ENCODE measurements around the gene LPCAT2. TPM values are rescaled to one million over a fixed set of nuclear protein-coding genes. Genes with fewer than 3 reads are reported as not detected.

Gene LPCAT2
- total and polyA plus RNA-seq, 2 donors (not counting 1 experiment from before 2014, with no cell fraction given) = 0.15 to 0.59 TPM

- intact Hi-C loops (cut with micrococcal nuclease) = no loop called here
- Histone ChIP-seq H3K27ac (ENCODE audit: low read length in 2 of 2) (no peak overlapping the region), H3K4me1 (ENCODE audit: control insufficient read depth in 2 of 2, insufficient read depth in 2 of 2, low read length in 2 of 2) (no peaks in the 10 kb centered on the region), H3K79me2 (ENCODE audit: control insufficient read depth, insufficient read depth, low read length) (no peaks in the 10 kb centered on the region), H3K4me3 (ENCODE audit: control extremely low read depth in 1 of 5, extremely low read depth in 1 of 5, insufficient read depth in 1 of 5, low read depth in 2 of 5, low read length in 4 of 5) (no peak overlapping the region), H3K27me3 (replicated peaks in 1 of 4; ENCODE audit: control extremely low read depth in 1 of 4, control insufficient read depth in 3 of 4, insufficient read depth in 4 of 4, low read length in 3 of 4) (no peaks in the 10 kb centered on the region), H3K9ac (ENCODE audit: low read length) (no peak overlapping the region), H3K36me3 (replicated peaks in 1 of 2; ENCODE audit: control extremely low read depth in 1 of 2, control insufficient read depth in 1 of 2, extremely low read depth in 1 of 2, insufficient read depth in 2 of 2, low read length in 1 of 2) (peaks cover 0 to 2% of the 10 kb centered on the region in 2 experiments), H2AFZ (ENCODE audit: insufficient read depth, low read depth, low read length, poor library complexity, severe bottlenecking) (no peak overlapping the region), H4K20me1 (ENCODE audit: control insufficient read depth, insufficient read depth, low read length, poor library complexity, severe bottlenecking) (no peaks in the 10 kb centered on the region), H3K9me3 (ENCODE audit: control extremely low read depth in 1 of 3, control insufficient read depth in 2 of 3, insufficient read depth in 1 of 3, low read length in 2 of 3) (no peaks in the 10 kb centered on the region), H3K4me2 (replicated peaks; ENCODE audit: low read depth, low read length, poor library complexity, severe bottlenecking) (no peak overlapping the region)
- DNase-seq (no peak), ATAC-seq (ENCODE audit: low read depth) (no peak)
- Mint-ChIP-seq H3K27ac (no peak overlapping the region), H3K27me3 (peaks cover 3% of the 10 kb centered on the region), H3K4me3 (no peak overlapping the region), H3K9me3 (ENCODE audit: insufficient read depth) (no peaks in the 10 kb centered on the region), H3K4me1 (no peaks in the 10 kb centered on the region)
- TF ChIP-seq CTCF (IDR thresholded peaks at IDR 0.05) (no peak), EZH2 (IDR thresholded peaks at IDR 0.05; ENCODE audit: borderline replicate concordance, insufficient read depth, low read depth, low read length, poor library complexity, severe bottlenecking) (no peak)
- ChIA-PET CTCF (no interaction called here), POLR2A (no interaction called here)
Observed at GRCh38 chr16:55557186-55557585, 48.3 kb downstream of the LPCAT2 start.

GRCh38 chr16:55559233-55559632 is 50.4 kb downstream of the LPCAT2 start:
- Histone ChIP-seq H3K27ac (ENCODE audit: low read length in 2 of 2) (no peak overlapping the region), H3K4me2 (replicated peaks; ENCODE audit: low read depth, low read length, poor library complexity, severe bottlenecking) (no peak overlapping the region), H4K20me1 (ENCODE audit: control insufficient read depth, insufficient read depth, low read length, poor library complexity, severe bottlenecking) (no peaks in the 10 kb centered on the region), H2AFZ (ENCODE audit: insufficient read depth, low read depth, low read length, poor library complexity, severe bottlenecking) (no peak overlapping the region), H3K36me3 (replicated peaks in 1 of 2; ENCODE audit: control extremely low read depth in 1 of 2, control insufficient read depth in 1 of 2, extremely low read depth in 1 of 2, insufficient read depth in 2 of 2, low read length in 1 of 2) (peaks cover 0 to 2% of the 10 kb centered on the region in 2 experiments), H3K27me3 (replicated peaks in 1 of 4; ENCODE audit: control extremely low read depth in 1 of 4, control insufficient read depth in 3 of 4, insufficient read depth in 4 of 4, low read length in 3 of 4) (no peaks in the 10 kb centered on the region), H3K9ac (ENCODE audit: low read length) (no peak overlapping the region), H3K4me3 (ENCODE audit: control extremely low read depth in 1 of 5, extremely low read depth in 1 of 5, insufficient read depth in 1 of 5, low read depth in 2 of 5, low read length in 4 of 5) (no peak overlapping the region), H3K4me1 (ENCODE audit: control insufficient read depth in 2 of 2, insufficient read depth in 2 of 2, low read length in 2 of 2) (no peaks in the 10 kb centered on the region), H3K9me3 (ENCODE audit: control extremely low read depth in 1 of 3, control insufficient read depth in 2 of 3, insufficient read depth in 1 of 3, low read length in 2 of 3) (no peaks in the 10 kb centered on the region), H3K79me2 (ENCODE audit: control insufficient read depth, insufficient read depth, low read length) (no peaks in the 10 kb centered on the region)
- intact Hi-C loops (cut with micrococcal nuclease) = no loop called here
- ChIA-PET POLR2A (no interaction called here), CTCF (no interaction called here)
- Mint-ChIP-seq H3K27ac (no peak overlapping the region), H3K4me3 (no peak overlapping the region), H3K27me3 (peaks cover 3% of the 10 kb centered on the region), H3K4me1 (no peaks in the 10 kb centered on the region), H3K9me3 (ENCODE audit: insufficient read depth) (no peaks in the 10 kb centered on the region)
- ATAC-seq (ENCODE audit: low read depth) = no peak
- DNase-seq = no peak
- no peak for TF ChIP-seq CTCF (IDR thresholded peaks at IDR 0.05)
- no peak for TF ChIP-seq EZH2 (IDR thresholded peaks at IDR 0.05; ENCODE audit: borderline replicate concordance, insufficient read depth, low read depth, low read length, poor library complexity, severe bottlenecking)

Data from B cell (primary cell).